K562 (cell line): Measurements from ENCODE around the gene FAM50A. TPM values are rescaled to one million over a fixed set of nuclear protein-coding genes. Genes with fewer than 3 reads are reported as not detected.

Experiments used
- ATAC-seq: fragments of 200-7000 bp; cut with Tn5 transposase; 3 replicates; pipeline ENCODE4 v1.9.1; 2020; ENCODE audit warnings: moderate library complexity
- BruUV-seq: library from RNA; stranded (reverse); fragments of 400-500 nt; replicated peaks from 2 replicates; lab custom pipeline; 2021; lab: Mats Ljungman, UMichigan
- CTCF ChIA-PET: fragments of 300-600 bp; formaldehyde crosslinking; extraction: SDS; loops from one replicate; lab custom pipeline; 2021; ENCODE audit warnings: low intra/inter-chr PET ratio; lab: Yijun Ruan, JAX
- POLR2A ChIA-PET: fragments of 300-600, 350-650 bp; sonication (Branson Sonifier 250); formaldehyde crosslinking; extraction: SDS; loops from one replicate; lab custom pipeline; 2021; ENCODE audit warnings: antibody characterized with exemption, inconsistent platforms; lab: Yijun Ruan, JAX
- DNase-seq, 4 experiments: peaks; one replicate each; pipeline versions ENCODE4 v3.0.0 to v3.0.0-alpha.2; 2011 to 2018; ENCODE audit warnings: low spot score in 3 of 4, mixed read lengths in 3 of 4; ENCODE audit errors: extremely low read depth in 1 of 4
- FAIRE-seq: peaks from 2 replicates; lab custom pipeline; 2011; peaks lifted over from hg19 to GRCh38; lab: Jason Lieb, UNC
- H2AFZ ChIP-seq: 2 replicates; pipeline ENCODE4 v1.6.0; 2011; ENCODE audit warnings: low read depth, low read length, control low read depth, inconsistent platforms
- H3K27ac ChIP-seq: fragments of 200-600 bp; 3 replicates; pipeline ENCODE4 v1.8.0; 2011; ENCODE audit warnings: low read depth, mild to moderate bottlenecking, control low read depth, inconsistent platforms, low read length, moderate library complexity, mixed read lengths; ENCODE audit errors: extremely low read depth
- H3K27me3 ChIP-seq, 2 experiments: fragments of 300-600 bp in 1 of 2; 2 replicates in 1 of 2; 3 replicates in 1 of 2; pipeline versions ENCODE4 v1.6.0 to v1.8.0; 2011; ENCODE audit warnings: inconsistent platforms in 2 of 2, low read length in 2 of 2, mild to moderate bottlenecking in 1 of 2, mixed read lengths in 1 of 2, moderate library complexity in 1 of 2; ENCODE audit not compliant: control insufficient read depth in 2 of 2, insufficient read depth in 2 of 2
- H3K36me3 ChIP-seq: fragments of 300-600 bp; 3 replicates; pipeline ENCODE4 v1.8.0; 2011; ENCODE audit warnings: mild to moderate bottlenecking, low read length, inconsistent platforms; ENCODE audit not compliant: control insufficient read depth, insufficient read depth
- H3K4me1 ChIP-seq, 2 experiments: fragments of 200-600 bp in 1 of 2; replicated peaks in 1 of 2; 2 replicates in 1 of 2; 3 replicates in 1 of 2; pipeline versions ENCODE4 v1.5.1 to v1.8.0; 2011; ENCODE audit warnings: inconsistent platforms in 2 of 2, low read length in 2 of 2, mild to moderate bottlenecking in 1 of 2, mixed read lengths in 1 of 2, moderate library complexity in 1 of 2; ENCODE audit not compliant: control insufficient read depth in 2 of 2, insufficient read depth in 2 of 2
- H3K4me2 ChIP-seq: 2 replicates; pipeline ENCODE4 v1.6.1; 2011; ENCODE audit warnings: low read length, control low read depth, inconsistent platforms, mixed read lengths; ENCODE audit not compliant: insufficient read depth
- H3K4me3 ChIP-seq: fragments of 200-600 bp; sonication (generic), shearing (Covaris generic); 2 replicates; pipeline ENCODE4 v1.5.1; 2016; ENCODE audit warnings: control low read depth, inconsistent platforms
- H3K79me2 ChIP-seq: fragments of 200-600 bp; 3 replicates; pipeline ENCODE4 v1.8.0; 2011; ENCODE audit warnings: low read length, inconsistent platforms; ENCODE audit not compliant: control insufficient read depth, insufficient read depth
- H3K9ac ChIP-seq, 2 experiments: 2 replicates each; pipeline versions ENCODE4 v1.6.0 to v1.6.1; 2011; ENCODE audit warnings: low read depth in 2 of 2, low read length in 2 of 2, control low read depth in 1 of 2, inconsistent platforms in 1 of 2, mild to moderate bottlenecking in 1 of 2, mixed read lengths in 1 of 2; ENCODE audit not compliant: insufficient read depth in 1 of 2
- H3K9me1 ChIP-seq: one replicate; pipeline ENCODE4 v1.6.0; 2011; ENCODE audit warnings: inconsistent platforms, mild to moderate bottlenecking, low read length, moderate library complexity; ENCODE audit not compliant: control insufficient read depth, insufficient read depth
- H3K9me3 ChIP-seq: replicated peaks from 2 replicates; pipeline ENCODE4 v1.5.1; 2011; ENCODE audit warnings: low read depth, low read length, inconsistent platforms; ENCODE audit not compliant: control insufficient read depth, insufficient read depth
- H4K20me1 ChIP-seq: replicated peaks from 2 replicates; pipeline ENCODE4 v1.6.1; 2011; ENCODE audit warnings: low read length, inconsistent platforms, mixed read lengths; ENCODE audit not compliant: control insufficient read depth, insufficient read depth
- CTBP1 ChIP-seq: fragments of 450-650 bp; IDR thresholded peaks from 2 replicates; pipeline ENCODE4 v1.6.1; 2016; ENCODE audit warnings: borderline replicate concordance
- ZFP1 ChIP-seq: fragments of 450-650 bp; formaldehyde crosslinking; IDR thresholded peaks from 2 replicates; pipeline ENCODE4 v1.4.0; 2020; ENCODE audit warnings: mild to moderate bottlenecking, mixed read lengths
- ZNF408 ChIP-seq: fragments of 250-450 bp; sonication (Bioruptor Pico); IDR thresholded peaks from 2 replicates; pipeline ENCODE4 v1.4.0; 2020; ENCODE audit warnings: low read depth, mild to moderate bottlenecking, moderate library complexity
- WGBS: fragments of 100-300 bp; shearing (Covaris generic); methylation state at CpG from one replicate; pipeline ENCODE4 v1.1.6; 2016; ENCODE audit warnings: low coverage, mixed read lengths; ENCODE audit not compliant: insufficient coverage; ENCODE audit errors: missing lambda C conversion rate; 5-methylcytosine and 5-hydroxymethylcytosine counted together
- in situ Hi-C: fragments of 300-500 bp; cut with MboI; formaldehyde crosslinking; loops from 4 replicates; pipeline ENCODE4 v1.15.0; 2018; ENCODE audit warnings: inconsistent platforms, mixed read lengths
- intact Hi-C: fragments of 100-400 bp; cut with micrococcal nuclease; formaldehyde crosslinking; loops from 2 replicates; pipeline ENCODE4 v1.14.2; 2022
- polyA plus RNA-seq, 8 experiments: library from polyadenylated mRNA; depleted of rRNA in 4 of 8; stranded (reverse) in 5 of 8; unstranded in 3 of 8; fragments of >200 nt; fragmentation: Nextera tagmentation in 2 of 8; fragmentation: Illumina TruSeq in 1 of 8; extraction: Ambion mirVana in 2 of 8; extraction: Trizol in 1 of 8; gene quantifications; 2 replicates each; pipeline versions ENCODE4 v1.2.1 to v1.2.3, GENCODE V29; 2011 to 2014; ENCODE audit warnings: inconsistent platforms in 1 of 8, missing spikeins in 1 of 8
- total RNA-seq, 7 experiments: library from RNA; depleted of rRNA in 6 of 7; stranded (reverse); fragments of >200 nt in 6 of 7; fragmentation: Illumina TruSeq in 2 of 7; extraction: Trizol in 2 of 7; gene quantifications; 2 replicates each; pipeline versions ENCODE4 v1.2.1 to v1.2.3, GENCODE V29; 2011 to 2021; ENCODE audit warnings: low replicate concordance in 1 of 7
- TF ChIP-seq, protein P1 (sequence below): sonication (generic); formaldehyde crosslinking; IDR thresholded peaks from 2 replicates; pipeline ENCODE4 v1.8.0; 2022; ENCODE audit warnings: missing genetic modification reagents, mild to moderate bottlenecking, borderline replicate concordance
- TF ChIP-seq, protein P2 (sequence below): fragments of 250-450 bp; sonication (Bioruptor Pico); IDR thresholded peaks from 2 replicates; pipeline ENCODE4 v1.4.0; 2020
- TF ChIP-seq, protein P3 (sequence below): fragments of 450-650 bp; IDR thresholded peaks from 2 replicates; pipeline ENCODE4 v1.6.1; 2014; ENCODE audit warnings: low read depth, mild to moderate bottlenecking, moderate library complexity, borderline replicate concordance

Gene FAM50A
- total and polyA plus RNA-seq, 9 of the 15 experiments (the other 6 are each of a cell fraction or from before 2014, with no cell fraction given): 4.4 to 114 (median 67.3) TPM

DNA sequence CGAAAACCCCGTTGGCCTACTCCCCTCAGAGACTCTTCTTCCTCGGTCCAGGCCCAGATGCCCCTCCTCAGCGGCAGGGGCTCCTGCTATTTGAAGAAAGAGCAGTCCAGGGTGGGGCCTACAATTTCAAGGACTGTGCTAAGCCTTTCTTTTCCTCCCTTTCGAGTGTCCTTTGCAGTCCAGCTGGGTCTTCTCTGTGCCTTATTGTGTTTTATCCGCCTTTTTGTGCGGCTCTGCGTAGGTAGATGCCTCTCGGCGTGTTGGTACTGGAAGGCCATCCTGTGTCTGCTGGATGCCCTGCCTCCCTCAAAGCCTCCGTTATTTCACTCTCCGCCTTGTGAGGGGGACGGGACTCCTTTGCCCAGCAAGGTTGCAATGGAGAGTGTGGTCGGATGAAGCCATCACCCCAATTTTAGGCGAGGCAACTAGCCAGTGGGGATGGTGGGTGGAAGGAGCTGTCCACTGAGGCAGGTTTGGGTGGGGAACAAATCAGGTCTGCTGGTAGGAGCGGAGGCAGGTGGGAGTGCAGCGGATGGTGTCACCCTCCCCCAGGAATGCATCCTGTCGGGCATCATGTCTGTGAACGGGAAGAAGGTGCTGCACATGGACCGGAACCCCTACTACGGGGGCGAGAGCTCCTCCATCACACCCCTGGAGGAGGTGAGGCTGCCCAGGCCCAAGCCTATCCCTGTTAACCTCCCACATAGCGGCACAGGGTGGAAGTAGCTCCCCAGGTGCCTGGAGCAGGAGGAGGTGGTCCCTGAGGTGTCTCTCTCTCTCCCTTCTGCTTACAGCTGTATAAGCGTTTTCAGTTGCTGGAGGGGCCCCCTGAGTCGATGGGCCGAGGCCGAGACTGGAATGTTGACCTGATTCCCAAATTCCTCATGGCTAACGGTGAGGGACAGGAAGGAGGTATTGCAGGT is 5.7 kb upstream of the FAM50A start:
- in situ Hi-C loops (no loop called here), intact Hi-C loops (no loop called here)
- no peak overlapping the region; the same call in 2 of the 3 replicates for H3K27ac ChIP-seq
- FAIRE-seq: no peak
- peaks cover 22% of the 10 kb centered on the region for H3K79me2 ChIP-seq
- ChIA-PET CTCF (no interaction called here), POLR2A (interaction anchor here (0.6 to 0.9 kb wide), 3 partner anchors 21 to 51 kb away, joined by 3 read pairs; no protein-coding TSS in a partner anchor)
- H3K4me3 ChIP-seq: peak overlapping the region; percentile 68
- H3K4me1 ChIP-seq: peaks cover 2 to 35% of the 10 kb centered on the region in 2 experiments; a peak in 4 of 5 replicates
- no peak overlapping the region for H2AFZ ChIP-seq
- peak overlapping the region; percentile 38 to 80; a peak in 2 of 4 replicates for H3K9ac ChIP-seq
- peaks cover 5% of the 10 kb centered on the region; the same call in 1 of the 2 replicates for H4K20me1 ChIP-seq
- peaks cover 3% of the 10 kb centered on the region for H3K9me1 ChIP-seq
- H3K27me3 ChIP-seq: no peaks in the 10 kb centered on the region
- 60% methylated on average over 15 of the region's 28 CpGs for WGBS
- H3K9me3 ChIP-seq: no peaks in the 10 kb centered on the region
- DNase-seq: no peak
- ATAC-seq: no peak
- peak overlapping the region; percentile 75 for H3K4me2 ChIP-seq
- peaks cover 70% of the 10 kb centered on the region; the same call in 2 of the 3 replicates for H3K36me3 ChIP-seq
- BruUV-seq: no TSS peak
- no peak for TF ChIP-seq ZNF408 (CRISPR knock-in tag)
- TF ChIP-seq, protein P1, sequence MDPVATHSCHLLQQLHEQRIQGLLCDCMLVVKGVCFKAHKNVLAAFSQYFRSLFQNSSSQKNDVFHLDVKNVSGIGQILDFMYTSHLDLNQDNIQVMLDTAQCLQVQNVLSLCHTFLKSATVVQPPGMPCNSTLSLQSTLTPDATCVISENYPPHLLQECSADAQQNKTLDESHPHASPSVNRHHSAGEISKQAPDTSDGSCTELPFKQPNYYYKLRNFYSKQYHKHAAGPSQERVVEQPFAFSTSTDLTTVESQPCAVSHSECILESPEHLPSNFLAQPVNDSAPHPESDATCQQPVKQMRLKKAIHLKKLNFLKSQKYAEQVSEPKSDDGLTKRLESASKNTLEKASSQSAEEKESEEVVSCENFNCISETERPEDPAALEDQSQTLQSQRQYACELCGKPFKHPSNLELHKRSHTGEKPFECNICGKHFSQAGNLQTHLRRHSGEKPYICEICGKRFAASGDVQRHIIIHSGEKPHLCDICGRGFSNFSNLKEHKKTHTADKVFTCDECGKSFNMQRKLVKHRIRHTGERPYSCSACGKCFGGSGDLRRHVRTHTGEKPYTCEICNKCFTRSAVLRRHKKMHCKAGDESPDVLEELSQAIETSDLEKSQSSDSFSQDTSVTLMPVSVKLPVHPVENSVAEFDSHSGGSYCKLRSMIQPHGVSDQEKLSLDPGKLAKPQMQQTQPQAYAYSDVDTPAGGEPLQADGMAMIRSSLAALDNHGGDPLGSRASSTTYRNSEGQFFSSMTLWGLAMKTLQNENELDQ (CRISPR knock-in tag): no peak
- TF ChIP-seq, protein P2, sequence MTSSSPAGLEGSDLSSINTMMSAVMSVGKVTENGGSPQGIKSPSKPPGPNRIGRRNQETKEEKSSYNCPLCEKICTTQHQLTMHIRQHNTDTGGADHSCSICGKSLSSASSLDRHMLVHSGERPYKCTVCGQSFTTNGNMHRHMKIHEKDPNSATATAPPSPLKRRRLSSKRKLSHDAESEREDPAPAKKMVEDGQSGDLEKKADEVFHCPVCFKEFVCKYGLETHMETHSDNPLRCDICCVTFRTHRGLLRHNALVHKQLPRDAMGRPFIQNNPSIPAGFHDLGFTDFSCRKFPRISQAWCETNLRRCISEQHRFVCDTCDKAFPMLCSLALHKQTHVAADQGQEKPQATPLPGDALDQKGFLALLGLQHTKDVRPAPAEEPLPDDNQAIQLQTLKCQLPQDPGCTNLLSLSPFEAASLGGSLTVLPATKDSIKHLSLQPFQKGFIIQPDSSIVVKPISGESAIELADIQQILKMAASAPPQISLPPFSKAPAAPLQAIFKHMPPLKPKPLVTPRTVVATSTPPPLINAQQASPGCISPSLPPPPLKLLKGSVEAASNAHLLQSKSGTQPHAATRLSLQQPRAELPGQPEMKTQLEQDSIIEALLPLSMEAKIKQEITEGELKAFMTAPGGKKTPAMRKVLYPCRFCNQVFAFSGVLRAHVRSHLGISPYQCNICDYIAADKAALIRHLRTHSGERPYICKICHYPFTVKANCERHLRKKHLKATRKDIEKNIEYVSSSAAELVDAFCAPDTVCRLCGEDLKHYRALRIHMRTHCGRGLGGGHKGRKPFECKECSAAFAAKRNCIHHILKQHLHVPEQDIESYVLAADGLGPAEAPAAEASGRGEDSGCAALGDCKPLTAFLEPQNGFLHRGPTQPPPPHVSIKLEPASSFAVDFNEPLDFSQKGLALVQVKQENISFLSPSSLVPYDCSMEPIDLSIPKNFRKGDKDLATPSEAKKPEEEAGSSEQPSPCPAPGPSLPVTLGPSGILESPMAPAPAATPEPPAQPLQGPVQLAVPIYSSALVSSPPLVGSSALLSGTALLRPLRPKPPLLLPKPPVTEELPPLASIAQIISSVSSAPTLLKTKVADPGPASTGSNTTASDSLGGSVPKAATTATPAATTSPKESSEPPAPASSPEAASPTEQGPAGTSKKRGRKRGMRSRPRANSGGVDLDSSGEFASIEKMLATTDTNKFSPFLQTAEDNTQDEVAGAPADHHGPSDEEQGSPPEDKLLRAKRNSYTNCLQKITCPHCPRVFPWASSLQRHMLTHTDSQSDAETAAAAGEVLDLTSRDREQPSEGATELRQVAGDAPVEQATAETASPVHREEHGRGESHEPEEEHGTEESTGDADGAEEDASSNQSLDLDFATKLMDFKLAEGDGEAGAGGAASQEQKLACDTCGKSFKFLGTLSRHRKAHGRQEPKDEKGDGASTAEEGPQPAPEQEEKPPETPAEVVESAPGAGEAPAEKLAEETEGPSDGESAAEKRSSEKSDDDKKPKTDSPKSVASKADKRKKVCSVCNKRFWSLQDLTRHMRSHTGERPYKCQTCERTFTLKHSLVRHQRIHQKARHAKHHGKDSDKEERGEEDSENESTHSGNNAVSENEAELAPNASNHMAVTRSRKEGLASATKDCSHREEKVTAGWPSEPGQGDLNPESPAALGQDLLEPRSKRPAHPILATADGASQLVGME: no peak
- no peak for TF ChIP-seq CTBP1
- no peak for TF ChIP-seq ZFP1
- TF ChIP-seq, protein P3, sequence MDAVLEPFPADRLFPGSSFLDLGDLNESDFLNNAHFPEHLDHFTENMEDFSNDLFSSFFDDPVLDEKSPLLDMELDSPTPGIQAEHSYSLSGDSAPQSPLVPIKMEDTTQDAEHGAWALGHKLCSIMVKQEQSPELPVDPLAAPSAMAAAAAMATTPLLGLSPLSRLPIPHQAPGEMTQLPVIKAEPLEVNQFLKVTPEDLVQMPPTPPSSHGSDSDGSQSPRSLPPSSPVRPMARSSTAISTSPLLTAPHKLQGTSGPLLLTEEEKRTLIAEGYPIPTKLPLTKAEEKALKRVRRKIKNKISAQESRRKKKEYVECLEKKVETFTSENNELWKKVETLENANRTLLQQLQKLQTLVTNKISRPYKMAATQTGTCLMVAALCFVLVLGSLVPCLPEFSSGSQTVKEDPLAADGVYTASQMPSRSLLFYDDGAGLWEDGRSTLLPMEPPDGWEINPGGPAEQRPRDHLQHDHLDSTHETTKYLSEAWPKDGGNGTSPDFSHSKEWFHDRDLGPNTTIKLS: no peak
